Astrocyte (in vitro differentiated cells and primary cell): ENCODE results near the gene TMTC2. TPM values are rescaled to one million over a fixed set of nuclear protein-coding genes. Genes with fewer than 3 reads are reported as not detected.

Source experiments
- DNase-seq: peaks from one replicate; pipeline ENCODE4 v3.0.0-alpha.2; 2010; ENCODE audit warnings: low read depth
- FAIRE-seq: peaks from 2 replicates; lab custom pipeline; 2011; peaks lifted over from hg19 to GRCh38; lab: Jason Lieb, UNC
- H2AFZ ChIP-seq: 2 replicates; pipeline ENCODE4 v1.6.0; 2012; ENCODE audit warnings: low read depth, low read length, inconsistent platforms
- H3K27ac ChIP-seq: 2 replicates; pipeline ENCODE4 v1.5.1; 2011; ENCODE audit warnings: low read depth, low read length, inconsistent platforms
- H3K27me3 ChIP-seq: 2 replicates; pipeline ENCODE4 v1.6.0; 2011; ENCODE audit warnings: low read length, inconsistent platforms; ENCODE audit not compliant: insufficient read depth
- H3K36me3 ChIP-seq: 2 replicates; pipeline ENCODE4 v1.5.1; 2011; ENCODE audit warnings: low read length, inconsistent platforms; ENCODE audit not compliant: insufficient read depth
- H3K4me1 ChIP-seq: 2 replicates; pipeline ENCODE4 v1.5.1; 2011; ENCODE audit warnings: low read length, inconsistent platforms; ENCODE audit not compliant: insufficient read depth
- H3K4me2 ChIP-seq: 2 replicates; pipeline ENCODE4 v1.6.0; 2012; ENCODE audit warnings: low read length, inconsistent platforms
- H3K4me3 ChIP-seq: 2 replicates; pipeline ENCODE4 v1.5.1; 2011; ENCODE audit warnings: low read depth, mild to moderate bottlenecking, low read length, inconsistent platforms; ENCODE audit not compliant: insufficient read depth
- H3K79me2 ChIP-seq: 2 replicates; pipeline ENCODE4 v1.6.0; 2012; ENCODE audit warnings: mild to moderate bottlenecking, low read length, inconsistent platforms; ENCODE audit not compliant: insufficient read depth
- H3K9ac ChIP-seq: 2 replicates; pipeline ENCODE4 v1.6.0; 2012; ENCODE audit warnings: mild to moderate bottlenecking, low read length, inconsistent platforms
- H3K9me3 ChIP-seq: 2 replicates; pipeline ENCODE4 v1.5.1; 2012; ENCODE audit warnings: low read depth, mild to moderate bottlenecking, low read length, inconsistent platforms; ENCODE audit not compliant: insufficient read depth
- H4K20me1 ChIP-seq: 2 replicates; pipeline ENCODE4 v1.6.0; 2012; ENCODE audit warnings: low read length, inconsistent platforms; ENCODE audit not compliant: insufficient read depth
- H3K27ac Mint-ChIP-seq: one replicate; pipeline ENCODE4 v1.8.0; 2021; ENCODE audit warnings: mild to moderate bottlenecking, mixed read lengths; ENCODE audit not compliant: unreplicated experiment
- H3K27me3 Mint-ChIP-seq: one replicate; pipeline ENCODE4 v1.8.0; 2021; ENCODE audit warnings: low read depth, mixed read lengths; ENCODE audit not compliant: unreplicated experiment
- H3K36me3 Mint-ChIP-seq: one replicate; pipeline ENCODE4 v1.8.0; 2021; ENCODE audit warnings: low read depth, mixed read lengths; ENCODE audit not compliant: unreplicated experiment
- H3K4me1 Mint-ChIP-seq: one replicate; pipeline ENCODE4 v1.8.0; 2021; ENCODE audit warnings: low read depth, mixed read lengths; ENCODE audit not compliant: unreplicated experiment
- H3K4me3 Mint-ChIP-seq: one replicate; pipeline ENCODE4 v1.8.0; 2021; ENCODE audit warnings: mild to moderate bottlenecking, moderate library complexity, mixed read lengths; ENCODE audit not compliant: unreplicated experiment
- H3K9me3 Mint-ChIP-seq: one replicate; pipeline ENCODE4 v1.8.0; 2021; ENCODE audit warnings: mild to moderate bottlenecking, mixed read lengths; ENCODE audit not compliant: unreplicated experiment
- CTCF ChIP-seq: IDR thresholded peaks from 2 replicates; pipeline ENCODE4 v1.5.1; 2011; ENCODE audit warnings: low read depth, mild to moderate bottlenecking, inconsistent platforms, low read length, moderate library complexity; ENCODE audit not compliant: insufficient read depth
- EZH2 ChIP-seq: IDR thresholded peaks from 2 replicates; pipeline ENCODE4 v1.6.1; 2012; ENCODE audit warnings: mild to moderate bottlenecking, low read length, inconsistent platforms; ENCODE audit not compliant: insufficient read depth
- total RNA-seq: library from RNA; stranded (reverse); gene quantifications from 2 replicates; pipeline ENCODE4 v1.2.1, GENCODE V29; 2021

Gene TMTC2
- total RNA-seq, 1 donor from 2014 or later: 2.2 TPM

- H3K79me2 ChIP-seq: no peaks in the 10 kb centered on the region
- no peaks in the 10 kb centered on the region for H3K36me3 Mint-ChIP-seq
- DNase-seq (peak; percentile 17), FAIRE-seq (no peak)
- H3K27me3 Mint-ChIP-seq: no peaks in the 10 kb centered on the region
- TF ChIP-seq CTCF (no peak), EZH2 (no peak)
- no peak overlapping the region for H3K27ac ChIP-seq
- no peak overlapping the region for H2AFZ ChIP-seq
- no peak overlapping the region for H3K4me3 ChIP-seq
- no peaks in the 10 kb centered on the region for H4K20me1 ChIP-seq
- peaks cover 2% of the 10 kb centered on the region for H3K9me3 Mint-ChIP-seq
- no peak overlapping the region for H3K9ac ChIP-seq
- H3K36me3 ChIP-seq: no peaks in the 10 kb centered on the region
- H3K4me3 Mint-ChIP-seq: no peak overlapping the region
- H3K27me3 ChIP-seq: no peaks in the 10 kb centered on the region
- H3K27ac Mint-ChIP-seq: no peak overlapping the region
- H3K4me1 Mint-ChIP-seq: no peaks in the 10 kb centered on the region
- H3K4me2 ChIP-seq: no peak overlapping the region
- no peaks in the 10 kb centered on the region for H3K4me1 ChIP-seq
- no peaks in the 10 kb centered on the region for H3K9me3 ChIP-seq
Measured at GRCh38 chr12:82880442-82880901, 193.8 kb downstream of the TMTC2 start.

DNA sequence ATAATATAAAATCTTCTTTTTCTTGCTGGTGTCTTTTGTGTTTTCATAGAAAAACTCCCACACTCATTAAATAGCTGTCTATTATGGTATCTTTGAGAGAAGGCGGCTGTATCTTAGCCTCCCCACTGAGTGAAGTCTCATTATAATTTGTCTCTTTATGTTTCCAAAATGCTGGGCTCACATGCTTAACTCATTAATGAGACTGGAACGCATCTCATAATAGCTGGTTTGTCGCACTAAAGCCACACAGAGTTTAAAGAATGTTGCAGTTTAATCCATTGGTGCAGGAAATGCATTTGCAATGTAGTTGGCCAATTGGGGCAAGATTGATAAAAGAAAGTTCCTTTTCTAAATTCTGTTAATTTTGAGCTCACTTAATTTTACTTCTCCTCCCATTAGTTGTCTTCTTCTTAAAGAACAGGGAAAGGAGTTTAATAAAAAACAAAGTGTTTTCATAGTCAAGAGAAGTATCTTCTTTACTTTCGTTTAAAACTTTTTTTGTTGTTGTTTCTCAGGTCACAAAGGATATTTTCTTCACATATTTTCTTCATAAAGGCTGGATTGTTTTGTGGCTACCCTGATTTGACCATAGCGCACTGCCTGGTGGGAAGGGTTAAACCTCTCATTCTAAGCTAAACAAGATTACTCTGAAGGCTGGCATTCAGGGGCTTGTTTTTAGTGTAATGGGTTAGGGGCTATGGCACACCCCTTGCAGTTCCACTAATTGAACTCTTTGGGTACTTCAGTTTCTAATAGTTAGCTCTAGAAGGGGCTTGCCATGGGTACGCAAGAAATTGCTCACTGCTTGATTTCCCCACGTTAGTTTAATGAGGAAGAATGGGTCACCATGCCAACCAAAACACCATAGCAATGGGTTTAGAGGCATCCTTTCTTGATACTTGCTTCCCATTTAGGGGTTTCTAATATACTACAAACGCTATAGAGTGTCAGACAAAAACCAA, 197.0 kb downstream of the TMTC2 start:
- no peak overlapping the region for H3K4me2 ChIP-seq
- no peaks in the 10 kb centered on the region for H3K27me3 ChIP-seq
- no peak overlapping the region for H3K27ac ChIP-seq
- no peaks in the 10 kb centered on the region for H3K4me1 ChIP-seq
- Mint-ChIP-seq H3K4me3 (no peak overlapping the region), H3K27ac (no peak overlapping the region), H3K9me3 (no peaks in the 10 kb centered on the region), H3K4me1 (no peaks in the 10 kb centered on the region), H3K27me3 (no peaks in the 10 kb centered on the region), H3K36me3 (no peaks in the 10 kb centered on the region)
- TF ChIP-seq CTCF: no peak
- no peak for TF ChIP-seq EZH2
- no peaks in the 10 kb centered on the region for H3K9me3 ChIP-seq
- H2AFZ ChIP-seq: no peak overlapping the region
- no peak overlapping the region for H3K4me3 ChIP-seq
- DNase-seq (no peak), FAIRE-seq (no peak)
- H4K20me1 ChIP-seq: no peaks in the 10 kb centered on the region
- H3K36me3 ChIP-seq: no peaks in the 10 kb centered on the region
- no peaks in the 10 kb centered on the region for H3K79me2 ChIP-seq
- no peak overlapping the region for H3K9ac ChIP-seq
